GM19463 (cell line): ENCODE measurements around the gene GMNC.
A peak's percentile ranks its signal among the peaks of the same experiment; 100 is the strongest.
"Not testable (repeated sequence)": the region's sequence is repeated elsewhere in the genome, so short reads cannot be mapped to it uniquely, and the experiment has no call there.

ENCODE experiments used
- ATAC-seq: cut with Tn5 transposase; IDR thresholded peaks from one replicate; pipeline ENCODE4 v1.9.1; 2021; ENCODE audit warnings: mild to moderate bottlenecking, moderate library complexity; ENCODE audit not compliant: unreplicated experiment

The GMNC gene

GRCh38 chr3:190862209-190863118 lies at the start of gene GMNC:
GMNC (minus strand) TSS chr3:190862694; CDS start chr3:190862615, 79 bp downstream.
- ATAC-seq: peak; percentile 89

GRCh38 chr3:190911382-190911781 lies 48.9 kb upstream of the GMNC start:
- ATAC-seq: no peak

GRCh38 chr3:190909908-190910307 lies 47.4 kb upstream of the GMNC start:
- no peak for ATAC-seq

- ATAC-seq: no peak
These were observed 40.7 kb upstream of the GMNC start for GRCh38 chr3:190903156-190903555.

GRCh38 chr3:190902292-190902691 lies 39.8 kb upstream of the GMNC start:
- ATAC-seq: no peak

GRCh38 chr3:190892395-190892902 lies 30.0 kb upstream of the GMNC start:
- no peak for ATAC-seq

GRCh38 chr3:190886945-190887344 lies 24.5 kb upstream of the GMNC start:
- ATAC-seq: peak; percentile 99

- no peak for ATAC-seq
These were observed 21.7 kb upstream of the GMNC start for GRCh38 chr3:190883973-190884832.

GRCh38 chr3:190883141-190883540 lies 20.6 kb upstream of the GMNC start:
- no peak for ATAC-seq

- no peak for ATAC-seq
These were observed 15.4 kb upstream of the GMNC start for GRCh38 chr3:190877925-190878324.

GRCh38 chr3:190876433-190876832 lies 13.9 kb upstream of the GMNC start:
- ATAC-seq: not testable (repeated sequence)

GRCh38 chr3:190875061-190875460 lies 12.6 kb upstream of the GMNC start:
- ATAC-seq: not testable (repeated sequence)

- no peak for ATAC-seq
These were observed 7.6 kb upstream of the GMNC start for GRCh38 chr3:190870127-190870526.

- no peak for ATAC-seq
These were observed 4.6 kb upstream of the GMNC start for GRCh38 chr3:190867071-190867470.

GRCh38 chr3:190865828-190866227 lies 3.3 kb upstream of the GMNC start:
- peak; percentile 22 for ATAC-seq

- ATAC-seq: peak; percentile 41
These were observed 2.9 kb upstream of the GMNC start for GRCh38 chr3:190865419-190865818.

GRCh38 chr3:190864002-190864401 lies 1.5 kb upstream of the GMNC start:
- no peak for ATAC-seq

- no peak for ATAC-seq
These were observed 598 bp upstream of the GMNC start for GRCh38 chr3:190863119-190863465.

GRCh38 chr3:190860521-190860920 lies 2.0 kb downstream of the GMNC start:
- no peak for ATAC-seq

GRCh38 chr3:190855151-190855550 lies 7.3 kb downstream of the GMNC start:
- no peak for ATAC-seq

- no peak for ATAC-seq
These were observed 8.4 kb downstream of the GMNC start for GRCh38 chr3:190854062-190854461.

GRCh38 chr3:190853464-190853863 lies 9.0 kb downstream of the GMNC start:
- ATAC-seq: no peak
